Colonic mucosa (tissue), 4 donors: ENCODE results near the gene ANGPTL4. TPM values are rescaled to one million over a fixed set of nuclear protein-coding genes. Genes with fewer than 3 reads are reported as not detected.
A peak's percentile ranks its signal among the peaks of the same experiment; 100 is the strongest.

ENCODE experiments used
- DNase-seq: peaks from one replicate; pipeline ENCODE4 v3.0.0-alpha.2; 2020
- H3K27ac ChIP-seq: fragments of 200-600 bp; one replicate; pipeline ENCODE4 v1.8.0; 2021
- H3K27me3 ChIP-seq: fragments of 200-600 bp; one replicate; pipeline ENCODE4 v1.8.0; 2021
- H3K36me3 ChIP-seq: fragments of 200-600 bp; one replicate; pipeline ENCODE4 v1.8.0; 2021
- H3K4me1 ChIP-seq: fragments of 200-600 bp; one replicate; pipeline ENCODE4 v1.8.0; 2021; ENCODE audit warnings: mild to moderate bottlenecking
- H3K4me3 ChIP-seq: fragments of 200-600 bp; one replicate; pipeline ENCODE4 v1.8.0; 2021
- H3K9ac ChIP-seq, 2 donors: one replicate each; pipeline ENCODE4 v1.7.0; 2013; ENCODE audit warnings: control low read depth in 2 of 2, low read depth in 2 of 2, low read length in 2 of 2
- H3K9me3 ChIP-seq: fragments of 200-600 bp; one replicate; pipeline ENCODE4 v1.8.0; 2021
- intact Hi-C: fragments of 100-400 bp; cut with DNase I; formaldehyde crosslinking; loops from one replicate; pipeline ENCODE4 v1.14.1; 2022
- total RNA-seq, 2 donors: library from RNA; stranded (reverse); fragmentation: NEBNext Ultra II Directional in 1 of 2; extraction: Animal tissue kit (Norgen Biotek cat#: 25700) in 1 of 2; gene quantifications; one replicate each; pipeline ENCODE4 v1.2.1, GENCODE V29; 2021
- TF ChIP-seq, protein P1 (sequence below): fragments of 200-600 bp; IDR thresholded peaks from one replicate; pipeline ENCODE4 v1.8.0; 2022; ENCODE audit warnings: antibody characterized with exemption, mild to moderate bottlenecking
- donor health status: healthy.
- donor health status: DM: no; HTN: no; CAD: no.
- donor health status: DM: no; HTN: no; CAD: no.

The ANGPTL4 gene
- total RNA-seq, 2 donors from 2014 or later, result 7.7 to 8.1 TPM

DNA sequence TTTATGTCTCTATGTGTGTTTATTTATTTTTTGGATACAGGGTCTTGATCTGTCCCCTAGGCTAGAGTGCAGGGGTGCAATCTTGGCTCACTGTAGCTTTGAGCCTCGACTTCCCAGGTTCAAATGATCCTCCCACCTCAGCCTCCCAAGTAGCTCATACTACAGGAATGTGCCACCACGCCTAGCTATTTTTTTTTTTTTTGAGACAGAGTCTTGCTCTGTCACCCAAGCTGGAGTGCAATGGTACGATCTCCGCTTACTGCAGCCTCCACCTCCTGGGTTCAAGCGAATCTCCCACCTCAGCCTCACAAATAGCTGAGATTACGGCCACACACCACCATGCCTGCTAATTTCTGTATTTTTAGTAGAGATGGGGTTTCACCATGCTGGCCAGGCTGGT, 5.0 kb upstream of the ANGPTL4 start:
- Histone ChIP-seq H3K36me3 (no peaks in the 10 kb centered on the region), H3K4me1 (peaks cover 5% of the 10 kb centered on the region), H3K9ac (no peak overlapping the region), H3K4me3 (no peak overlapping the region), H3K9me3 (no peaks in the 10 kb centered on the region), H3K27ac (no peak overlapping the region), H3K27me3 (no peaks in the 10 kb centered on the region)
- intact Hi-C loops, result no loop called here
- TF ChIP-seq, protein P1, sequence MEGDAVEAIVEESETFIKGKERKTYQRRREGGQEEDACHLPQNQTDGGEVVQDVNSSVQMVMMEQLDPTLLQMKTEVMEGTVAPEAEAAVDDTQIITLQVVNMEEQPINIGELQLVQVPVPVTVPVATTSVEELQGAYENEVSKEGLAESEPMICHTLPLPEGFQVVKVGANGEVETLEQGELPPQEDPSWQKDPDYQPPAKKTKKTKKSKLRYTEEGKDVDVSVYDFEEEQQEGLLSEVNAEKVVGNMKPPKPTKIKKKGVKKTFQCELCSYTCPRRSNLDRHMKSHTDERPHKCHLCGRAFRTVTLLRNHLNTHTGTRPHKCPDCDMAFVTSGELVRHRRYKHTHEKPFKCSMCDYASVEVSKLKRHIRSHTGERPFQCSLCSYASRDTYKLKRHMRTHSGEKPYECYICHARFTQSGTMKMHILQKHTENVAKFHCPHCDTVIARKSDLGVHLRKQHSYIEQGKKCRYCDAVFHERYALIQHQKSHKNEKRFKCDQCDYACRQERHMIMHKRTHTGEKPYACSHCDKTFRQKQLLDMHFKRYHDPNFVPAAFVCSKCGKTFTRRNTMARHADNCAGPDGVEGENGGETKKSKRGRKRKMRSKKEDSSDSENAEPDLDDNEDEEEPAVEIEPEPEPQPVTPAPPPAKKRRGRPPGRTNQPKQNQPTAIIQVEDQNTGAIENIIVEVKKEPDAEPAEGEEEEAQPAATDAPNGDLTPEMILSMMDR, result no peak
- DNase-seq, result no peak

DNA sequence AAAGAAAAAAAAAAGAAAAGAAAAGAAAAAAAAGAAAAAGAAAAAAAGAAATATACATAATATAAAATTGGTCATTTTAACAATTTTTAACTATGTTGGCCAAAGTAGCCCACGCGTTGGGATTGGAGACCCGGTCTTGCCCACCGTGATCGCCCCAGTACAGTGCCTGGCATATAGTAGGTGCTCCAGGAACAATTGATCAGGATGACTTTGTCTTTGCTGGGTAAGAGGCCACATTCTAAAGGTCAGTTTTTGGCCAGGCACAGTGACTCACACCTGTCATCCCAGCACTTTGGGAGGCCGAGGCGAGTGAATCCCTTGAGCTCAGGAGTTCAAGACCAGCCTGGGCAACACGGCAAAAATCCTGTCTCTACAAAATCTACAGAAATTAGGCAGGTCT, 3.8 kb upstream of the ANGPTL4 start:
- no peak overlapping the region for H3K4me3 ChIP-seq
- H3K36me3 ChIP-seq, result no peaks in the 10 kb centered on the region
- H3K27me3 ChIP-seq, result no peaks in the 10 kb centered on the region
- no peak overlapping the region for H3K27ac ChIP-seq
- peaks cover 9% of the 10 kb centered on the region for H3K4me1 ChIP-seq
- intact Hi-C loops, result no loop called here
- DNase-seq, result no peak
- no peak overlapping the region for H3K9ac ChIP-seq
- no peaks in the 10 kb centered on the region for H3K9me3 ChIP-seq
- TF ChIP-seq, protein P1, result no peak

- intact Hi-C loops, result no loop called here
Measured at GRCh38 chr19:8361921-8362793, 1.8 kb upstream of the ANGPTL4 start.

GRCh38 chr19:8366121-8366581, 2.2 kb downstream of the ANGPTL4 start:
- intact Hi-C loops, result no loop called here
- no peaks in the 10 kb centered on the region for H3K27me3 ChIP-seq
- no peak overlapping the region for H3K4me3 ChIP-seq
- no peak overlapping the region for H3K9ac ChIP-seq
- H3K27ac ChIP-seq, result no peak overlapping the region
- H3K9me3 ChIP-seq, result no peaks in the 10 kb centered on the region
- DNase-seq, result no peak
- TF ChIP-seq, protein P1, result no peak
- H3K4me1 ChIP-seq, result peaks cover 17% of the 10 kb centered on the region
- no peaks in the 10 kb centered on the region for H3K36me3 ChIP-seq

More at GRCh38 chr19:8361921-8362793, 1.8 kb upstream of the ANGPTL4 start:
- Histone ChIP-seq H3K27me3 (no peaks in the 10 kb centered on the region), H3K4me3 (no peak overlapping the region), H3K36me3 (no peaks in the 10 kb centered on the region), H3K9me3 (no peaks in the 10 kb centered on the region), H3K27ac (peak overlapping the region; percentile 75), H3K4me1 (peaks cover 10% of the 10 kb centered on the region), H3K9ac (peak overlapping the region; percentile 30 to 35)
- DNase-seq, result peak; percentile 93
- TF ChIP-seq, protein P1, result no peak

GRCh38 chr19:8366961-8367326, 3.0 kb downstream of the ANGPTL4 start:
- no peak overlapping the region for H3K4me3 ChIP-seq
- H3K9me3 ChIP-seq, result no peaks in the 10 kb centered on the region
- no peak for DNase-seq
- peak overlapping the region in 1 of 2 donors; percentile 2 for H3K9ac ChIP-seq
- TF ChIP-seq, protein P1, result no peak
- H3K27ac ChIP-seq, result peak overlapping the region; percentile 18
- no peaks in the 10 kb centered on the region for H3K36me3 ChIP-seq
- no peaks in the 10 kb centered on the region for H3K27me3 ChIP-seq
- peaks cover 17% of the 10 kb centered on the region for H3K4me1 ChIP-seq
- intact Hi-C loops, result no loop called here
